PC-9 (cell line): ENCODE results near the gene HSPA1B. TPM values are rescaled to one million over a fixed set of nuclear protein-coding genes. Genes with fewer than 3 reads are reported as not detected.

ENCODE experiments used
- BruUV-seq: library from RNA; stranded (reverse); fragments of 400-500 nt; replicated peaks from 2 replicates; lab custom pipeline; 2021; lab: Mats Ljungman, UMichigan
- CTCF ChIA-PET: fragments of 300-600 bp; sonication (Branson Sonifier 250); formaldehyde crosslinking; loops from one replicate; lab custom pipeline; 2022; ENCODE audit warnings: antibody characterized with exemption; lab: Charles Lee
- POLR2A ChIA-PET: fragments of 300-600 bp; sonication (Branson Sonifier 250); formaldehyde crosslinking; loops from one replicate; lab custom pipeline; 2022; ENCODE audit warnings: antibody characterized with exemption; ENCODE audit not compliant: unreplicated experiment; lab: Charles Lee
- DNase-seq, 2 experiments: peaks; one replicate each; pipeline versions ENCODE4 v3.0.0 to v3.0.0-alpha.2; 2015 to 2022; ENCODE audit warnings: mixed read lengths in 1 of 2
- H2AFZ ChIP-seq: fragments of 200-600 bp; sonication (generic); 2 replicates; pipeline ENCODE4 v1.8.1; 2017; ENCODE audit warnings: antibody characterized with exemption
- H3F3A ChIP-seq: fragments of 200-600 bp; sonication (generic); 2 replicates; pipeline ENCODE4 v1.8.1; 2017; ENCODE audit warnings: antibody characterized with exemption, mild to moderate bottlenecking, low read depth; ENCODE audit not compliant: insufficient read depth
- H3K27ac ChIP-seq: fragments of 200-600 bp; sonication (generic); 2 replicates; pipeline ENCODE4 v1.6.1; 2016; ENCODE audit warnings: mixed run types
- H3K27me3 ChIP-seq: fragments of 200-600 bp; sonication (generic); 2 replicates; pipeline ENCODE4 v1.6.1; 2016; ENCODE audit warnings: low read depth, mixed run types; ENCODE audit not compliant: insufficient read depth
- H3K36me3 ChIP-seq: fragments of 200-600 bp; sonication (generic); 2 replicates; pipeline ENCODE4 v1.6.1; 2016; ENCODE audit warnings: low read depth, mixed run types
- H3K4me1 ChIP-seq: fragments of 200-600 bp; sonication (generic); replicated peaks from 2 replicates; pipeline ENCODE4 v1.6.1; 2016; ENCODE audit warnings: mixed run types; ENCODE audit not compliant: insufficient read depth
- H3K4me2 ChIP-seq: fragments of 200-600 bp; sonication (generic); 2 replicates; pipeline ENCODE4 v1.6.1; 2017; ENCODE audit warnings: mixed run types
- H3K4me3 ChIP-seq: fragments of 200-600 bp; sonication (generic); 2 replicates; pipeline ENCODE4 v1.6.1; 2016; ENCODE audit warnings: mixed run types
- H3K79me2 ChIP-seq: fragments of 200-600 bp; sonication (generic); 2 replicates; pipeline ENCODE4 v1.6.1; 2017; ENCODE audit warnings: low read depth, mixed run types
- H3K9me2 ChIP-seq: fragments of 200-600 bp; sonication (generic); 2 replicates; pipeline ENCODE4 v1.8.1; 2017; ENCODE audit warnings: mild to moderate bottlenecking; ENCODE audit not compliant: insufficient read depth
- H3K9me3 ChIP-seq: fragments of 200-600 bp; sonication (generic); 2 replicates; pipeline ENCODE4 v1.8.1; 2016; ENCODE audit warnings: low read depth; ENCODE audit not compliant: insufficient read depth
- H4K20me1 ChIP-seq: fragments of 200-600 bp; sonication (generic); 2 replicates; pipeline ENCODE4 v1.8.1; 2017; ENCODE audit not compliant: insufficient read depth
- EZH2 ChIP-seq: fragments of 200-600 bp; sonication (generic); IDR thresholded peaks from 2 replicates; pipeline ENCODE4 v1.8.0; 2017; ENCODE audit warnings: antibody characterized with exemption, low read depth
- intact Hi-C: fragments of 100-400 bp; cut with micrococcal nuclease; formaldehyde crosslinking; loops from one replicate; pipeline ENCODE4 v1.10.0; 2022; ENCODE audit not compliant: unreplicated experiment
- total RNA-seq: library from RNA; stranded (reverse); gene quantifications from 2 replicates; pipeline ENCODE4 v1.2.3, GENCODE V29; 2021
- TF ChIP-seq, protein P1 (sequence below): fragments of 200-600 bp; sonication (generic); conservative IDR thresholded peaks from 2 replicates; pipeline ENCODE4 v1.6.1; 2017; ENCODE audit warnings: mixed run types, antibody characterized with exemption, mild to moderate bottlenecking, moderate library complexity

HSPA1B gene
- total RNA-seq, 1 experiment from 2014 or later: 334 TPM

DNA sequence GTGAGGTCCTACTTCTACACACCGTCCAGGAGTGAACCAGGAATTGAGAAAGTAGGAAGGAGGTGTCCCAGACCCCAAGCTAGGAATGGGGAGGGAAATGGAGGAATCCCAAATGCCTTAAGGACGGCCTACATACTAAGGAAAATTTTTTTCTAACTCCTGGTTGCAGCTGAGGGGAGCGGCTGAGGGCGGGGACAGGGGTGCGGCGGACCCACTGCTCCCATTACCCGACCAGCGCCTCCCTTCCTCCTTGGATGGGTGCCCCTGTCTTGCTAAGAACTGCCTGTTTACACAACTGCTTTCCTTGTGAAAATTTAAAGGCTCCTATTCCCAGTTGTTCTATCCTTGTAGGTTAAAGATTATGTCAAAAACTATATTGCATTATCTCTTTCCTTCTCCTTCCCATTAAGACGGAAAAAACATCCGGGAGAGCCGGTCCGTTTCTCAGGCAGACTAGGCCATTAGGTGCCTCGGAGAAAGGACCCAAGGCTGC, 699 bp upstream of the HSPA1B start:
- ChIA-PET POLR2A (interaction anchor here (0.5 to 2.4 kb wide), 12 partner anchors 11 to 166 kb away, joined by 3 to 40 read pairs (median 6); partner anchors contain the start of genes C6orf47, EHMT2, HSPA1A and HSPA1L), CTCF (interaction anchor here (0.6 kb wide), 1 partner anchor 144 kb away, joined by 8 read pairs; no protein-coding TSS in a partner anchor)
- intact Hi-C loops: loop anchor here (1.0 to 10.0 kb wide), 4 partner anchors 31 to 1148 kb away; partner anchors contain the start of genes ATP6V1G2, DDX39B and NFKBIL1
- Histone ChIP-seq H3K9me3 (no peaks in the 10 kb centered on the region), H3K27ac (peak overlapping the region; percentile 98), H3K36me3 (no peaks in the 10 kb centered on the region), H4K20me1 (peaks cover 23% of the 10 kb centered on the region), H3K79me2 (peaks cover 53% of the 10 kb centered on the region), H2AFZ (peak overlapping the region; percentile 50), H3F3A (peaks cover 61% of the 10 kb centered on the region), H3K9me2 (no peaks in the 10 kb centered on the region), H3K4me3 (peak overlapping the region; percentile 69), H3K4me2 (peak overlapping the region; percentile 98), H3K27me3 (no peaks in the 10 kb centered on the region), H3K4me1 (peaks cover 52% of the 10 kb centered on the region)
- no TSS peak for BruUV-seq
- peak in 1 of 2 experiments; percentile 87 for DNase-seq
- TF ChIP-seq, protein P1, sequence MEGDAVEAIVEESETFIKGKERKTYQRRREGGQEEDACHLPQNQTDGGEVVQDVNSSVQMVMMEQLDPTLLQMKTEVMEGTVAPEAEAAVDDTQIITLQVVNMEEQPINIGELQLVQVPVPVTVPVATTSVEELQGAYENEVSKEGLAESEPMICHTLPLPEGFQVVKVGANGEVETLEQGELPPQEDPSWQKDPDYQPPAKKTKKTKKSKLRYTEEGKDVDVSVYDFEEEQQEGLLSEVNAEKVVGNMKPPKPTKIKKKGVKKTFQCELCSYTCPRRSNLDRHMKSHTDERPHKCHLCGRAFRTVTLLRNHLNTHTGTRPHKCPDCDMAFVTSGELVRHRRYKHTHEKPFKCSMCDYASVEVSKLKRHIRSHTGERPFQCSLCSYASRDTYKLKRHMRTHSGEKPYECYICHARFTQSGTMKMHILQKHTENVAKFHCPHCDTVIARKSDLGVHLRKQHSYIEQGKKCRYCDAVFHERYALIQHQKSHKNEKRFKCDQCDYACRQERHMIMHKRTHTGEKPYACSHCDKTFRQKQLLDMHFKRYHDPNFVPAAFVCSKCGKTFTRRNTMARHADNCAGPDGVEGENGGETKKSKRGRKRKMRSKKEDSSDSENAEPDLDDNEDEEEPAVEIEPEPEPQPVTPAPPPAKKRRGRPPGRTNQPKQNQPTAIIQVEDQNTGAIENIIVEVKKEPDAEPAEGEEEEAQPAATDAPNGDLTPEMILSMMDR: no peak

DNA sequence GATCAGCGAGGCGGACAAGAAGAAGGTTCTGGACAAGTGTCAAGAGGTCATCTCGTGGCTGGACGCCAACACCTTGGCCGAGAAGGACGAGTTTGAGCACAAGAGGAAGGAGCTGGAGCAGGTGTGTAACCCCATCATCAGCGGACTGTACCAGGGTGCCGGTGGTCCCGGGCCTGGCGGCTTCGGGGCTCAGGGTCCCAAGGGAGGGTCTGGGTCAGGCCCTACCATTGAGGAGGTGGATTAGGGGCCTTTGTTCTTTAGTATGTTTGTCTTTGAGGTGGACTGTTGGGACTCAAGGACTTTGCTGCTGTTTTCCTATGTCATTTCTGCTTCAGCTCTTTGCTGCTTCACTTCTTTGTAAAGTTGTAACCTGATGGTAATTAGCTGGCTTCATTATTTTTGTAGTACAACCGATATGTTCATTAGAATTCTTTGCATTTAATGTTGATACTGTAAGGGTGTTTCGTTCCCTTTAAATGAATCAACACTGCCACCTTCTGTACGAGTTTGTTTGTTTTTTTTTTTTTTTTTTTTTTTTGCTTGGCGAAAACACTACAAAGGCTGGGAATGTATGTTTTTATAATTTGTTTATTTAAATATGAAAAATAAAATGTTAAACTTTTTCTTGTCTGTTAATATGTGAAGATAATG, 2.2 kb downstream of the HSPA1B start:
- Histone ChIP-seq H3K9me2 (no peaks in the 10 kb centered on the region), H3K27me3 (no peaks in the 10 kb centered on the region), H3K36me3 (no peaks in the 10 kb centered on the region), H3K9me3 (no peaks in the 10 kb centered on the region), H2AFZ (no peak overlapping the region), H3K27ac (peak overlapping the region; percentile 24; the same call in 1 of the 2 replicates), H3K79me2 (peaks cover 53% of the 10 kb centered on the region), H3K4me3 (peak overlapping the region; percentile 67), H3K4me1 (peaks cover 40% of the 10 kb centered on the region), H4K20me1 (peaks cover 24% of the 10 kb centered on the region), H3F3A (peaks cover 54% of the 10 kb centered on the region), H3K4me2 (peak overlapping the region; percentile 88)
- BruUV-seq: no TSS peak
- TF ChIP-seq, protein P1: peak; percentile 69
- TF ChIP-seq EZH2: no peak
- DNase-seq: peak in 1 of 2 experiments; percentile 64
- intact Hi-C loops: loop anchor here (1.0 to 10.0 kb wide), 8 partner anchors 15 to 1145 kb away; partner anchors contain the start of genes ATP6V1G2, DDX39B, EHMT2 and HSPA1A
- POLR2A ChIA-PET: interaction anchor here (1.2 kb wide), 1 partner anchor 169 kb away, joined by 4 read pairs; the partner anchor contains the start of gene C6orf47
- CTCF ChIA-PET: interaction anchor here (0.6 to 1.0 kb wide), 4 partner anchors 42 to 1123 kb away, joined by 3 to 11 read pairs (median 6); partner anchors contain the start of gene HLA-DMA

DNA sequence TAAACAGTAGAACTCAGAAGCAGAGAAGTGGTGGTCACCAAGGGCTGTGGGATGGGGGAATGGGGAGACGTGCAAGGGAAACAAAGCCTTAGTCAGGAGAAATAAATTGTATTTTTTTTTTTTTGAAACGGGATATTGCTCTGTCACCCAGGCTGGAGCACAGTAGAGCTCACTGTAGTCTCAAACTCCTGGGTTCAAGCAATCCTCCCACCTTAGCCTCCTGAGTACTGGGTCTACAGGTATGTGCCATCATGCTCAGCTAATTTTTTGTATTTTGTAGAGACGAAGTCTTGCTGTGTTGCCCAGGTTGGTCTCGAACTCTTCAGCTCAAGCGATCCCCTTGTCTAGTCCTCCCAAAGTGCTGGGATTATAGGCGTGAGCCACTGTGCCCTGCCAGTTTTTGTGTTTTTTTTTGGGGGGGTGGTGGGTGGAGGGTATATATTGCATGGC, 3.4 kb downstream of the HSPA1B start:
- peaks cover 65% of the 10 kb centered on the region for H3K79me2 ChIP-seq
- peaks cover 24% of the 10 kb centered on the region for H4K20me1 ChIP-seq
- no peaks in the 10 kb centered on the region for H3K9me3 ChIP-seq
- TF ChIP-seq EZH2: no peak
- TF ChIP-seq, protein P1: no peak
- H3K27ac ChIP-seq: peak overlapping the region; percentile 24
- ChIA-PET CTCF (interaction anchor here (0.6 to 0.7 kb wide), 2 partner anchors 35 to 166 kb away, joined by 7 to 11 read pairs; partner anchors contain the start of genes GPANK1 and VARS1), POLR2A (interaction anchor here (0.6 to 1.2 kb wide), 2 partner anchors 16 to 170 kb away, joined by 4 to 5 read pairs; partner anchors contain the start of gene C6orf47)
- H2AFZ ChIP-seq: no peak overlapping the region
- no peaks in the 10 kb centered on the region for H3K9me2 ChIP-seq
- H3K27me3 ChIP-seq: no peaks in the 10 kb centered on the region
- no peak for DNase-seq
- H3K4me1 ChIP-seq: peaks cover 28% of the 10 kb centered on the region
- peaks cover 49% of the 10 kb centered on the region for H3F3A ChIP-seq
- intact Hi-C loops: loop anchor here (1.0 to 5.0 kb wide), 6 partner anchors 16 to 121 kb away; partner anchors contain the start of genes EHMT2, HSPA1A, HSPA1L and SLC44A4
- H3K4me2 ChIP-seq: peak overlapping the region; percentile 88
- H3K4me3 ChIP-seq: peak overlapping the region; percentile 67
- 0 out of 2 replicates have a peak, but pooled peaks cover under 1% of the 10 kb centered on the region for H3K36me3 ChIP-seq
- BruUV-seq: no TSS peak
